Sigmoid colon (tissue), 4 donors: ENCODE results near the gene ROBO1.

Source experiments
- EP300 ChIP-seq, 4 donors: sonication (generic); formaldehyde crosslinking; IDR thresholded peaks; one replicate each; pipeline ENCODE4 v1.6.1; 2017; ENCODE audit warnings: antibody characterized with exemption in 4 of 4
- POLR2A ChIP-seq, 2 donors: fragments of 450-650 bp; IDR thresholded peaks; one replicate each; pipeline ENCODE4 v1.6.1; 2016; ENCODE audit warnings: antibody characterized with exemption in 2 of 2, mild to moderate bottlenecking in 2 of 2, moderate library complexity in 2 of 2
- POLR2AphosphoS5 ChIP-seq, 4 donors: sonication (generic); formaldehyde crosslinking; IDR thresholded peaks; one replicate each; pipeline ENCODE4 v1.6.1; 2017; ENCODE audit warnings: antibody characterized with exemption in 4 of 4
- TF ChIP-seq, protein P1 (sequence below), 4 experiments: fragments of 450-650 bp in 3 of 4; fragments of 200-600 bp in 1 of 4; IDR thresholded peaks; one replicate each; pipeline ENCODE4 v1.5.1; 2016 to 2019; ENCODE audit warnings: antibody characterized with exemption in 4 of 4, mild to moderate bottlenecking in 3 of 4, moderate library complexity in 2 of 4

DNA sequence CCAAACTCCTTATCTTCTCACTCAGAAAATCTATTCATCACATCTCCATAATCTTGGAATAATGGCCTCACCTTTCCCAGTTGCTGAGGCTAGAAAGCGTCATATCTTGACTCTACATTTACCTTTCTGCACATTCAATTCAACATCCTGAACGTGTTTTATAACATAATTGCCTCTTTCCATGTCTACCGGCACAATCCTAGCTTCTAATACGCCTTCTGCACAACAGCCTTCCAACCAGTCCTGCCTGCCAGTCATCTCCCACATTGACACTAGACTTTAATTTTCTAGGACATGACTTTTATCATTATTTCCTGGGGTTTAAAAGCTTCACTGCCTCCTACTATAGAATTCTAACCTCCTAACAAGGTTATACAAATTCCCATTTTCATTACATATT, 906.6 kb downstream of the ROBO1 start:
- TF ChIP-seq, protein P1, sequence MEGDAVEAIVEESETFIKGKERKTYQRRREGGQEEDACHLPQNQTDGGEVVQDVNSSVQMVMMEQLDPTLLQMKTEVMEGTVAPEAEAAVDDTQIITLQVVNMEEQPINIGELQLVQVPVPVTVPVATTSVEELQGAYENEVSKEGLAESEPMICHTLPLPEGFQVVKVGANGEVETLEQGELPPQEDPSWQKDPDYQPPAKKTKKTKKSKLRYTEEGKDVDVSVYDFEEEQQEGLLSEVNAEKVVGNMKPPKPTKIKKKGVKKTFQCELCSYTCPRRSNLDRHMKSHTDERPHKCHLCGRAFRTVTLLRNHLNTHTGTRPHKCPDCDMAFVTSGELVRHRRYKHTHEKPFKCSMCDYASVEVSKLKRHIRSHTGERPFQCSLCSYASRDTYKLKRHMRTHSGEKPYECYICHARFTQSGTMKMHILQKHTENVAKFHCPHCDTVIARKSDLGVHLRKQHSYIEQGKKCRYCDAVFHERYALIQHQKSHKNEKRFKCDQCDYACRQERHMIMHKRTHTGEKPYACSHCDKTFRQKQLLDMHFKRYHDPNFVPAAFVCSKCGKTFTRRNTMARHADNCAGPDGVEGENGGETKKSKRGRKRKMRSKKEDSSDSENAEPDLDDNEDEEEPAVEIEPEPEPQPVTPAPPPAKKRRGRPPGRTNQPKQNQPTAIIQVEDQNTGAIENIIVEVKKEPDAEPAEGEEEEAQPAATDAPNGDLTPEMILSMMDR (IDR thresholded peaks at IDR 0.05) = no peak
- no peak for TF ChIP-seq POLR2A (IDR thresholded peaks at IDR 0.05)
- TF ChIP-seq POLR2AphosphoS5 (IDR thresholded peaks at IDR 0.05) = no peak
- TF ChIP-seq EP300 (IDR thresholded peaks at IDR 0.05) = no peak
